GM12801 (cell line): Measurements from ENCODE around the gene S100A9.

Experiments
- TF ChIP-seq, protein P1 (sequence below): IDR thresholded peaks from one replicate; pipeline ENCODE4 v1.5.1; 2011; ENCODE audit warnings: control low read depth; ENCODE audit not compliant: insufficient read length; ENCODE audit errors: extremely low read depth

S100A9 gene

GRCh38 chr1:153355445-153356071, 2.1 kb upstream of the S100A9 start:
- TF ChIP-seq, protein P1, sequence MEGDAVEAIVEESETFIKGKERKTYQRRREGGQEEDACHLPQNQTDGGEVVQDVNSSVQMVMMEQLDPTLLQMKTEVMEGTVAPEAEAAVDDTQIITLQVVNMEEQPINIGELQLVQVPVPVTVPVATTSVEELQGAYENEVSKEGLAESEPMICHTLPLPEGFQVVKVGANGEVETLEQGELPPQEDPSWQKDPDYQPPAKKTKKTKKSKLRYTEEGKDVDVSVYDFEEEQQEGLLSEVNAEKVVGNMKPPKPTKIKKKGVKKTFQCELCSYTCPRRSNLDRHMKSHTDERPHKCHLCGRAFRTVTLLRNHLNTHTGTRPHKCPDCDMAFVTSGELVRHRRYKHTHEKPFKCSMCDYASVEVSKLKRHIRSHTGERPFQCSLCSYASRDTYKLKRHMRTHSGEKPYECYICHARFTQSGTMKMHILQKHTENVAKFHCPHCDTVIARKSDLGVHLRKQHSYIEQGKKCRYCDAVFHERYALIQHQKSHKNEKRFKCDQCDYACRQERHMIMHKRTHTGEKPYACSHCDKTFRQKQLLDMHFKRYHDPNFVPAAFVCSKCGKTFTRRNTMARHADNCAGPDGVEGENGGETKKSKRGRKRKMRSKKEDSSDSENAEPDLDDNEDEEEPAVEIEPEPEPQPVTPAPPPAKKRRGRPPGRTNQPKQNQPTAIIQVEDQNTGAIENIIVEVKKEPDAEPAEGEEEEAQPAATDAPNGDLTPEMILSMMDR = no peak

GRCh38 chr1:153356392-153357075, 1.1 kb upstream of the S100A9 start:
- TF ChIP-seq, protein P1 = no peak

DNA sequence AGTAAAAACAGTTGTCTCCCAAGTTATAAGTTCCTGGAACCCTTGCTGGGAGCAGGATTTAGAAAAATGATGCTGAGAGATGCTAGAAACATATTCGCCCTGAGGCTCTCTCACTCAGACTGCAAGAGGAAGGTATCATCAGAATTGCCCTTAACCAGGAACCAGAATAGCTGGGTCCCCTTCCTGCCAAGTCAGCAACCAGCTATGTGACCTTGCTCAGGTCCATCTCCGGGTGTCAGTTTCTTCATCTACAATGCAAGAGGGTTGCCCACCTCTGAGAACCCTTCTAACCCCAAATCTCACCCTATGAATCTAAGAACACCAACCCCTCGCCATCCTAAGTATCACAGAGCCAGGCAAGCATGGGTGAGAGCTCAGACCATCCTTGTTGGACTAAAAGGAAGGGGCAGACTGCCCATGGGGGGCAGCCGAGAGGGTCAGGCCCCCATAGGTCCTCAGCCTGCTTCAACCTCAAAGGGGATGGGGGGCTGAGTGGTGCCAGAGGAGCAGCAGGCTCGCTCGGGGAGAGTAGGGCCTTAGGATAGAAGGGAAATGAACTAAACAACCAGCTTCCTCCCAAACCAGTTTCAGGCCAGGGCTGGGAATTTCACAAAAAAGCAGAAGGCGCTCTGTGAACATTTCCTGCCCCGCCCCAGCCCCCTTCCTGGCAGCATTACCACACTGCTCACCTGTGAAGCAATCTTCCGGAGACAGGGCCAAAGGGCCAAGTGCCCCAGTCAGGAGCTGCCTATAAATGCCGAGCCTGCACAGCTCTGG, 390 bp upstream of the S100A9 start:
- TF ChIP-seq, protein P1 = no peak

DNA sequence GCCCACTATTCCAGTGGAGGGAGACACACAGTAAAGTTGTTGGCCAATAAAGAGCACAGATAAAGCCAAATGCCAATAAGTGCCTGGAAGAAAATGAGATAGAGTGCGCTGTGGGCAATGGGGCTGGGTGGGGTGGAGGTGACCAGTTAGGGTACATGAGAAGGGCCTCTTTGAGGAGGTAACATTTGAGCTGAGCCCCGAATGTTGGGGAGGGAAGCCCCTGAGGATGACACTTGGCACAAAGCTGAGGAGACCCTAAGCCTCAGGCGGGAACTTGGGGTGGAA, 979 bp downstream of the S100A9 start:
- TF ChIP-seq, protein P1 = no peak

GRCh38 chr1:153359241-153359640, 1.6 kb downstream of the S100A9 start:
- TF ChIP-seq, protein P1 = no peak

- TF ChIP-seq, protein P1 = no peak
These were observed 2.5 kb downstream of the S100A9 start for GRCh38 chr1:153360190-153360589.

DNA sequence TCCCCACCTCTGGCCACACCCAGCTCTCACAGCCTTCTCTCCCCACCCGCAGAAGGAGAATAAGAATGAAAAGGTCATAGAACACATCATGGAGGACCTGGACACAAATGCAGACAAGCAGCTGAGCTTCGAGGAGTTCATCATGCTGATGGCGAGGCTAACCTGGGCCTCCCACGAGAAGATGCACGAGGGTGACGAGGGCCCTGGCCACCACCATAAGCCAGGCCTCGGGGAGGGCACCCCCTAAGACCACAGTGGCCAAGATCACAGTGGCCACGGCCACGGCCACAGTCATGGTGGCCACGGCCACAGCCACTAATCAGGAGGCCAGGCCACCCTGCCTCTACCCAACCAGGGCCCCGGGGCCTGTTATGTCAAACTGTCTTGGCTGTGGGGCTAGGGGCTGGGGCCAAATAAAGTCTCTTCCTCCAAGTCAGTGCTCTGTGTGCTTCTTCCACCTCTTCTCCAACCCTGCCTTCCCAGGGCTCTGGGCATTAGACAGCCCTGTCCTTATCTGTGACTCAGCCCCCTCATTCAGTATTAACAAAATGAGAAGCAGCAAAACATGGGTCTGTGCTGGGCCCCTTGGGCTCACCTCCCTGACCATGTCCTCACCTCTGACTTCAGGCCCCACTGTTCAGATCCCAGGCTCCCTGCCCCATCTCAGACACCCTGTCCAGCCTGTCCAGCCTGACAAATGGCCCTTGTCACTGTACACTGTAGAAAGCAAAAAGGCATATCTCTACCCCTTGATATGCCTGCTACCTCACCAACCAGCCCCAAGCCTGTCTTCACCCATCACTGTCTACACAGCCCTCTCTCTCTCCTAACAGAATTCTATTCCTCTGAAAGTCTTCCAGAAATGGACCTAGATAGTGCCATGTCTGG, 3.2 kb downstream of the S100A9 start:
- TF ChIP-seq, protein P1 = no peak
